Memory B cell (primary cell): ENCODE data around the gene PCDHGB5.
A peak's percentile ranks its signal among the peaks of the same experiment; 100 is the strongest.
"Not testable (repeated sequence)": the region's sequence is repeated elsewhere in the genome, so short reads cannot be mapped to it uniquely, and the experiment has no call there.

Experiments used
- ATAC-seq: fragments of 150-1000 bp; cut with Tn5 transposase; 2 replicates; pipeline ENCODE4 v1.10.0; 2021; ENCODE audit warnings: low read depth, mild to moderate bottlenecking, moderate library complexity
- DNase-seq, 2 donors: peaks; one replicate each; pipeline ENCODE4 v3.0.0; 2022; ENCODE audit warnings: low spot score in 2 of 2
- H3K27ac Mint-ChIP-seq: one replicate; pipeline ENCODE4 v1.8.0; 2022; ENCODE audit warnings: mild to moderate bottlenecking, moderate library complexity, mixed read lengths
- H3K27me3 Mint-ChIP-seq: one replicate; pipeline ENCODE4 v1.8.0; 2022; ENCODE audit warnings: mixed read lengths
- H3K36me3 Mint-ChIP-seq: one replicate; pipeline ENCODE4 v1.8.0; 2022; ENCODE audit warnings: mild to moderate bottlenecking, mixed read lengths
- H3K4me1 Mint-ChIP-seq: one replicate; pipeline ENCODE4 v1.8.0; 2022; ENCODE audit warnings: mixed read lengths
- H3K4me3 Mint-ChIP-seq: one replicate; pipeline ENCODE4 v1.8.0; 2022; ENCODE audit warnings: mild to moderate bottlenecking, moderate library complexity, mixed read lengths
- H3K9me3 Mint-ChIP-seq: one replicate; pipeline ENCODE4 v1.8.0; 2022; ENCODE audit warnings: mixed read lengths

The PCDHGB5 gene

GRCh38 chr5:141431286-141431685 is 33.5 kb downstream of the PCDHGB5 start:
- ATAC-seq (peak; percentile 61), DNase-seq (peak in 1 of 2 donors; percentile 52)
- Mint-ChIP-seq H3K4me3 (peak overlapping the region; percentile 91), H3K27ac (peak overlapping the region; percentile 74), H3K4me1 (peaks cover 6% of the 10 kb centered on the region), H3K9me3 (peaks cover 12% of the 10 kb centered on the region), H3K27me3 (peaks cover 10% of the 10 kb centered on the region), H3K36me3 (peaks cover 8% of the 10 kb centered on the region)

- Mint-ChIP-seq H3K4me3 (peak overlapping the region; percentile 91), H3K27ac (peak overlapping the region; percentile 24), H3K27me3 (peaks cover 10% of the 10 kb centered on the region)
- H3K4me1 Mint-ChIP-seq, ATAC-seq, H3K36me3 Mint-ChIP-seq, DNase-seq, H3K9me3 Mint-ChIP-seq: not testable (repeated sequence)
Observed at GRCh38 chr5:141432308-141432707, 34.6 kb downstream of the PCDHGB5 start.

- not testable (repeated sequence) for DNase-seq, H3K9me3 Mint-ChIP-seq, H3K36me3 Mint-ChIP-seq, H3K4me3 Mint-ChIP-seq, ATAC-seq, H3K4me1 Mint-ChIP-seq
- peaks cover 10% of the 10 kb centered on the region for H3K27me3 Mint-ChIP-seq
- H3K27ac Mint-ChIP-seq: peak overlapping the region; percentile 18
Observed at GRCh38 chr5:141432726-141433125, 35.0 kb downstream of the PCDHGB5 start.

DNA sequence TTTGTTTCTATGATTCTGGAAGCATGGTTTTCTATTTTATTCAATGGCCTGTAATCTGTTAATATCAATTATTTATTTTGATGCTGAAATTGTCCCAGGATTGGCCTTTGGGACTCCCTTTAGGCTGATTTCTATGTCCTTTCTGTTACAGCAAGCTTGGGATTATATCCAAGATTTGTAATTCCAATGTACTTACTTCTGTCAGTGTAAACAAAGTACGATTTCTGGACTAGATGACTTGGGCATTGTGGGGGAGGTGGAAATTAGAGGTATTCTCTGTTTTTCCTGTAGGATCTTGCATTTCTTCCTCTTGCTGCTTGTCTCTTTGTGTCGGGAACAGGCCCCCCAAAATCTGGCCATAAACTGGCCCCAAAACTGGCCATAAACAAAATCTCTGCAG is 36.3 kb downstream of the PCDHGB5 start:
- ATAC-seq (no peak), DNase-seq (no peak)
- H3K36me3 Mint-ChIP-seq: peaks cover 5% of the 10 kb centered on the region
- H3K27ac Mint-ChIP-seq: no peak overlapping the region
- H3K9me3 Mint-ChIP-seq: peaks cover 10% of the 10 kb centered on the region
- peaks cover 8% of the 10 kb centered on the region for H3K27me3 Mint-ChIP-seq
- H3K4me1 Mint-ChIP-seq: peaks cover 6% of the 10 kb centered on the region
- H3K4me3 Mint-ChIP-seq: no peak overlapping the region

DNA sequence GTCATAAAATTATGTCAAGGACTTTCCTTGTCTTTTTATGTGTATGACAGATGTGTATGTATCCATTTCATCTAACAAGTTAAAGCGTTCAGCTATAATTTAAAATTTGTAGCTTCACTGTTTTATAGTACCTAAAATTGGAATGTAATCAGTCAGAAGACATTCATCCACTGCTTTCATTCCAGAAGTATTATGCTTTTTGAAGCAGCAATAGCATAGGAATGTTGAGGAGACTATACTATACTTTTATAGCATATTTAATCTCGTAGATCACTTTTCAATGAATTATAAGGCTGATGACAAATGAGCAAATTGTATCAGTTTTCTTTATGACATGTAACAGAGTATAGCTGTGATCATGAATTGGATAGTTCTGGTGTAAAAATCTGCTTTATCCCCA is 39.5 kb downstream of the PCDHGB5 start:
- Mint-ChIP-seq H3K27me3 (no peaks in the 10 kb centered on the region), H3K36me3 (peaks cover 7% of the 10 kb centered on the region), H3K4me1 (no peaks in the 10 kb centered on the region), H3K9me3 (peaks cover 6% of the 10 kb centered on the region), H3K27ac (no peak overlapping the region), H3K4me3 (no peak overlapping the region)
- DNase-seq (no peak), ATAC-seq (no peak)

DNA sequence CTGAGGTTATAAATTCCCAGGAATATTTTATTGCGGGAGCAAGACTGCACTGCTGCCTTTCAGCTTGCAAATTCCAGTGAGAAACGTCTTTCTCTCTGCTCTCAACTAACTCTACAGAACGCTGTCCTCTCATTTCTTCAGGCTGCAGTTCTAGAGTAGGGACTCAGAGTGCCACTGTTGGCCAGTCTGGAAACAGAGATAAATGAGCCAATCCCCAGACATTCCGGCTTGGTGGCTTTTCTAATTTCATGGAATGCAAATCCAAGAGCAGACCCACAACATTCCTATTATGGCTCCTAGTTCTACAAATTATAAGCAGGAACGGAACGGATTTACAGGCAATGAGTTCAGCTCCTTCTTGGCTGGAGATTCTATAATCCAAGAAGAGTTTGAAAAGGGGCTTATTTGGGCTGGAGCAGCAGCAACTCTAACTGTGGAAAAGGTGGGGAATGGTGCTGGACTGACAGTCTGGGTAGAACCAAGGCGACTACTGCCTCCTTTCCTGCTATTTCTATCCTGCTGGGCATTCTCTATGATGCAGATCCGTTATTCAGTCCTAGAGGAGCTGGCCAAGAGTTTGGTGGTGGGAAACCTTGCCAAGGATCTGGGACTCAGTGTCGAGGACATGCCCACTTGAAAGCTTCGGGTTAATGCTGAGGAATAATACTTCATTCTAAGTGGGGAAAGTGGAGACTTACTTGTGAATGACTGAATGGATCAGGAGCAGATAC is 41.8 kb downstream of the PCDHGB5 start:
- DNase-seq (no peak), ATAC-seq (no peak)
- H3K4me3 Mint-ChIP-seq: no peak overlapping the region
- H3K9me3 Mint-ChIP-seq: peaks cover 5% of the 10 kb centered on the region
- H3K4me1 Mint-ChIP-seq: no peaks in the 10 kb centered on the region
- peaks cover under 1% of the 10 kb centered on the region for H3K27me3 Mint-ChIP-seq
- H3K36me3 Mint-ChIP-seq: peaks cover 2% of the 10 kb centered on the region
- no peak overlapping the region for H3K27ac Mint-ChIP-seq

- Mint-ChIP-seq H3K4me1 (no peaks in the 10 kb centered on the region), H3K36me3 (peaks cover 2% of the 10 kb centered on the region), H3K9me3 (peaks cover 5% of the 10 kb centered on the region), H3K27me3 (peaks cover 2% of the 10 kb centered on the region), H3K27ac (no peak overlapping the region), H3K4me3 (no peak overlapping the region)
- DNase-seq: no peak
- ATAC-seq: no peak
Observed at GRCh38 chr5:141440341-141440740, 42.6 kb downstream of the PCDHGB5 start.

GRCh38 chr5:141441571-141442170 is 43.9 kb downstream of the PCDHGB5 start:
- ATAC-seq (no peak), DNase-seq (no peak)
- H3K27ac Mint-ChIP-seq: no peak overlapping the region
- peaks cover 2% of the 10 kb centered on the region for H3K36me3 Mint-ChIP-seq
- H3K27me3 Mint-ChIP-seq: peaks cover 2% of the 10 kb centered on the region
- H3K4me3 Mint-ChIP-seq: no peak overlapping the region
- H3K9me3 Mint-ChIP-seq: peaks cover 5% of the 10 kb centered on the region
- no peaks in the 10 kb centered on the region for H3K4me1 Mint-ChIP-seq
